Mucosa of descending colon (tissue), 3 donors: ENCODE results near the gene TMEM45A. TPM values are rescaled to one million over a fixed set of nuclear protein-coding genes. Genes with fewer than 3 reads are reported as not detected.

Source experiments
- ATAC-seq: fragments of 200-7000 bp; cut with Tn5 transposase; one replicate; pipeline ENCODE4 v1.9.1; 2020; ENCODE audit warnings: mild to moderate bottlenecking, moderate library complexity
- DNase-seq, 3 donors: peaks; one replicate each; pipeline ENCODE4 v3.0.0-alpha.2; 2020
- H3K36me3 ChIP-seq: fragments of 200-600 bp; one replicate; pipeline ENCODE4 v1.8.0; 2021; ENCODE audit warnings: low read depth, mild to moderate bottlenecking
- H3K4me1 ChIP-seq: fragments of 200-600 bp; one replicate; pipeline ENCODE4 v1.8.0; 2021; ENCODE audit warnings: low read depth, mild to moderate bottlenecking
- H3K4me3 ChIP-seq: fragments of 200-600 bp; one replicate; pipeline ENCODE4 v1.8.0; 2021; ENCODE audit warnings: mild to moderate bottlenecking
- H3K9me3 ChIP-seq: fragments of 200-600 bp; one replicate; pipeline ENCODE4 v1.8.0; 2021; ENCODE audit warnings: mild to moderate bottlenecking
- CTCF ChIP-seq: fragments of 200-600 bp; IDR thresholded peaks from one replicate; pipeline ENCODE4 v1.8.0; 2022; ENCODE audit warnings: antibody characterized with exemption, mild to moderate bottlenecking
- intact Hi-C, 2 donors: fragments of 100-400 bp; cut with DNase I in 1 of 2; cut with micrococcal nuclease in 1 of 2; formaldehyde crosslinking; loops; one replicate each; pipeline versions ENCODE4 v1.11.0 to v1.11.1; 2022; cut with DNase I, micrococcal nuclease
- total RNA-seq, 3 donors: library from RNA; stranded (reverse); fragmentation: NEBNext Ultra II Directional in 2 of 3; extraction: Animal tissue kit (Norgen Biotek cat#: 25700) in 2 of 3; gene quantifications; one replicate each; pipeline versions ENCODE4 v1.2.1 to v1.2.4, GENCODE V29; 2021 to 2023
- donor health status: DM: no; HTN: no; CAD: no; lungs with moderate emphysema.
- donor health status: DM: no; HTN: no; CAD: no.
- donor health status: DM: no; HTN: yes; CAD: no.

The TMEM45A gene
- total RNA-seq, 3 donors from 2014 or later: 1.9 to 11.4 (median 6.0) TPM

- no peak for TF ChIP-seq CTCF
- ATAC-seq: no peak
- intact Hi-C loops: no loop called here
- DNase-seq: no peak
- H3K36me3 ChIP-seq: no peaks in the 10 kb centered on the region
- no peaks in the 10 kb centered on the region for H3K4me1 ChIP-seq
- H3K4me3 ChIP-seq: no peak overlapping the region
- no peaks in the 10 kb centered on the region for H3K9me3 ChIP-seq
These were observed 61.4 kb downstream of the TMEM45A start for GRCh38 chr3:100553618-100554372.

GRCh38 chr3:100554373-100554676 is 61.9 kb downstream of the TMEM45A start:
- Histone ChIP-seq H3K9me3 (no peaks in the 10 kb centered on the region), H3K4me1 (no peaks in the 10 kb centered on the region), H3K36me3 (no peaks in the 10 kb centered on the region), H3K4me3 (no peak overlapping the region)
- ATAC-seq (no peak), DNase-seq (no peak)
- no peak for TF ChIP-seq CTCF
- intact Hi-C loops: no loop called here

GRCh38 chr3:100556673-100557310 is 64.4 kb downstream of the TMEM45A start:
- ATAC-seq: no peak
- intact Hi-C loops: no loop called here
- no peaks in the 10 kb centered on the region for H3K9me3 ChIP-seq
- no peak overlapping the region for H3K4me3 ChIP-seq
- no peaks in the 10 kb centered on the region for H3K36me3 ChIP-seq
- no peaks in the 10 kb centered on the region for H3K4me1 ChIP-seq
- no peak for DNase-seq
- TF ChIP-seq CTCF: no peak

GRCh38 chr3:100558233-100558632 is 65.8 kb downstream of the TMEM45A start:
- ATAC-seq (no peak), DNase-seq (no peak)
- no peaks in the 10 kb centered on the region for H3K4me1 ChIP-seq

GRCh38 chr3:100560426-100560825 is 68.0 kb downstream of the TMEM45A start:
- no peaks in the 10 kb centered on the region for H3K36me3 ChIP-seq
- no peaks in the 10 kb centered on the region for H3K4me1 ChIP-seq
- DNase-seq (no peak), ATAC-seq (no peak)
- H3K4me3 ChIP-seq: no peak overlapping the region
- intact Hi-C loops: no loop called here
- no peak for TF ChIP-seq CTCF
- no peaks in the 10 kb centered on the region for H3K9me3 ChIP-seq

More at GRCh38 chr3:100558233-100558632, 65.8 kb downstream of the TMEM45A start:
- no peak for TF ChIP-seq CTCF
- intact Hi-C loops: no loop called here
- Histone ChIP-seq H3K36me3 (no peaks in the 10 kb centered on the region), H3K4me3 (no peak overlapping the region), H3K9me3 (no peaks in the 10 kb centered on the region)
